Activated CD4-positive, alpha-beta T cell treated with anti-CD3 and anti-CD28 coated beads, Interleukin-2, amount 50 U/mL, for 48 hours (primary cell): ENCODE measurements around the gene CPNE1.

Experiments
- DNase-seq, 2 experiments: peaks; one replicate each; pipeline ENCODE4 v3.0.0-alpha.2; 2020

Gene CPNE1

DNA sequence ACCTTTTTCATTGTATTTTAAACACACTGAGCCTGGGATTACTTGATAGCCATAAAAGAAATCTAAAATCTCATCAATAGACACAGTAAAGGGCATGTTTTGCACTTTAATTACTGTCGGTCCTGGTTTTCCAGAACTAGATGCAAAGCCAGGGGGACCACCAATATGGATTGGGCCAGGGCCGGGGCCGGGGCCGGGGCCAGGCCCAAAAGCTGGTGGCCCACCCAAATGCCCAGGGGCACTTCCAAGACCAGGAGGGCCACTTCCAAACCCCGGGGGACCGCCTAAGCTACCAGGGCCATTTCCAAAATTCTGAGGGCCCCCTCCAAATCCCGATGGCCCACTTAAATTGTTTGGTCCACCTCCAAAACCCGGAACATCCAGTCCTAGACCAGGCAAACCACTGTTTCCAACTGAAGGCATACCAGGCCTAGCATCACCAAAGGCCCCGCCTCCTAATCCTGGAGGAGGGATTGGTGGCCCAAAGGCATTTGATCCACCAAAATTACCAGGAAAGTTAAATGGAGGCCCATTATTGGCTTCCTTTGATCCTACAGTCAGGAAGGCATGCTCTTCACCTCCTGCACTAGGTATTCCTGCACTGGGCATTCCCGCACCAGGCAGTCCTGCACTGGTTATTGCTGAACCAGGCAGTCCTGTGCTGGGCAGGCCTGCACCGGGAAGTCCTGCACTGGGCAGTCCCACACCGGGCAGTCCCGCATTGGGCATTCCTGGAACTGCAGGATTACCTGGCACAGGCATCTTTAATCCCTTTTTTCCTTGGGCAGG, 11.9 kb downstream of the CPNE1 start:
- DNase-seq = no peak

DNA sequence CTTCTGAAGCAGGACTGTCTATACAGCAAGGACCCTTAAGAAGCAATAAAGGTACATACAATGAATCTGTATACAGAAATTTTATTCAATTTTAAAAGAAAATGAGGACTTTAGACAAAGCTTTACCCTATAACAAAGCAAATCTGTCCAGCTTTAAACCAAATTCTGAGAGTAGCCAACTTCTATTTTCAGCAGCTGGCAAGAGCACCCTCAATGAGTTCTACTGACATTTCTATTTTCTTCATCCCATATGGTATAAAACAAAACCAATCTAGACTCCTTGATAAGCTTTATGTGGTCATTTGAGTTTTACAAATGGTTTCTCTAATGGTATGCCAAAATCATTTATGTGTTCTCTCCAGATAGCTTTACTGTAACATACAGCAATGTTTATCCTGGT, 12.7 kb downstream of the CPNE1 start:
- no peak for DNase-seq

GRCh38 chr20:35650632-35651031, 14.1 kb downstream of the CPNE1 start:
- DNase-seq = no peak

DNA sequence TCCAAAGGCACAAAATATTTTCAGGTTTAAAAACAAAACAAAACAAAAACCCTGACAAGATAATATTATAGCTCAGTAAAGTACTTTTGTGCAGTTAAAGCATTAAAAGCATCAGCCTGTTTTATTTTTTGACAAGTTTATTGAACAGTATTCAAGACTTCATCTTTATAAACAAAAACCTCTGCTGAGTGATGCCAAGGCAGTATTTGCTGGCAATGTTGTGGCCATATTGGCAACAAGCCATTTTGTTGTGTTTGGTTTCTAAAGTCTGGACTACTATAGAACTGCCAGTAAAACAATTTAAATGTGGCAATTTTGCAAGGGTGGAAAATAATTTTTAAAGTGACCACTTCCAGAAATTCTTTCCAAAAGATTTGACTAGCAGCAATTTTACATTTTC, 15.9 kb downstream of the CPNE1 start:
- no peak for DNase-seq

DNA sequence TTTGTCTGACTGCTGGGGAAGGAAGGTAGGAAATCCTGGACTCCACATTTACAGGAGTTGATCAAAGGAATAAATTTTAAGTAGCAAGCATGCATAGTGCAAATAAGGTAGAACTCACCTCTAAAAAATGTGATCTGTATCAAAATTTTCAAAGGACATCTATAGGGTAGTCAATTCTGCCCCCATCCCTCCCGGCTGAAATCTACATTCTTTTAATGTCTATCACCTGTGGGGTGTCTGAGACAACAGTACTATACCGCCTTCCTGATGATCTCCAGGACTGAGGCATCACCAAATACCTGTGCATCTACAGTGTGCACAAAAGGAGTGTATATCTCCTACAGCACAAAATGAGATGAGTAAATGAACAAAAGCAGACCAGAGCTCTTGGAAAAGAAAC, 19.9 kb downstream of the CPNE1 start:
- DNase-seq = no peak

- no peak for DNase-seq
Observed at GRCh38 chr20:35643045-35643444, 21.7 kb downstream of the CPNE1 start.

DNA sequence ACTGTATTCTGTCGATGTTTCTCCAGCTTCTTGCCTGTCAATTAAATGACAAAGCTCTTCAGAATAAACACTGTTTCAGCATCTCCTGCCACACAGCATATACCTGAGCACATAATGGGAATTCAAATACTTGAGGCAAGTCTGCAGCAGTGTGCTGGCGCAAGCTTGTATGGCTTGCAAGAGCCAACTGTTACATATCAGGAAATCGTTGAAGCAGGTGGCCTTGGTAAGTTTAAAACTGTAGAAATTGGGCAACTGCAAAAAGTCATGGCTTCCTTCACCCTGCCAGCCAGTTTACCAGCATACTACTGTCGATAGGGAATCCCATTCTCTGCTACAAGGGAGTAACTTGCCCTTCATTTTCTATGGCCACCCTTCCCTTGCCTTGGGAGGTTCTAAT, 23.0 kb downstream of the CPNE1 start:
- no peak for DNase-seq

DNA sequence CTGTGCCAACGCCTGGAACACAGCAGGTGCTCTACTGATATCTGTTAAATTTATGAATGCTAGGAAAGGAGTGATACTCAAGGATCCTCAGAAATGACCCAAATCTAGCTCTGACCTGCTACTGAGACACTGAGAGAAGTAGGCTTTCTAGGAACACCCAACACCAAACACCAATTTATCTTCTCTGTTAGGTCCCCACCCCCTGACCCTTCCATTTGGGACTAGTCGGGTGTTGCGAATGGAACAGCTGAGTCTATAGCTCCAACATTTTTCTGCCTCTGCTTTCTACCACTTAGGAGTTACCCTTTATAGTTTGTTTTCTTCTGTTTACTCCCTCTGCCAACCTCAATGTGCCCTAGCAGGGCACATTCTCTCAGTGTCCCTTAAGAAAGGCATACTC, 24.0 kb downstream of the CPNE1 start:
- DNase-seq = no peak

- DNase-seq = no peak
Observed at GRCh38 chr20:35638751-35639150, 25.9 kb downstream of the CPNE1 start.

- no peak for DNase-seq
Observed at GRCh38 chr20:35637276-35637675, 27.4 kb downstream of the CPNE1 start.

DNA sequence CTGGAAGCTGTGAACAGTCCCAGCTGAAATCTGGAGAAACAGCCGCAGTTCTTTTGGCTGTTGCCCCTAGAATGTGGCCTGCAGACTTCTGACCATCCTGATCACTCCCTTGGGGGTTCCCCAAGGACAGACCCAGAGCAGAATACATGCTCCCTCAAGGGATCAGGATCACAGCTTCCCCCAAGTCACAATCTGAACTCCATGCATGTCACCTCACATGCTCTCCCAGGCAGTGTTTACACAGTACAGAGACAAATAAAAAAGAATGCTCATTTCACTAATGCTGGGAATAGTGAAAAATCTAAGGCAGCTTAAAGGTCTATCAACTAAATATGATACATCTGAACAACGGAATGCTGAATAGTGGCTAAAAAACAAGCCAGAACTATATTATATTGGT, 28.6 kb downstream of the CPNE1 start:
- DNase-seq = no peak

DNA sequence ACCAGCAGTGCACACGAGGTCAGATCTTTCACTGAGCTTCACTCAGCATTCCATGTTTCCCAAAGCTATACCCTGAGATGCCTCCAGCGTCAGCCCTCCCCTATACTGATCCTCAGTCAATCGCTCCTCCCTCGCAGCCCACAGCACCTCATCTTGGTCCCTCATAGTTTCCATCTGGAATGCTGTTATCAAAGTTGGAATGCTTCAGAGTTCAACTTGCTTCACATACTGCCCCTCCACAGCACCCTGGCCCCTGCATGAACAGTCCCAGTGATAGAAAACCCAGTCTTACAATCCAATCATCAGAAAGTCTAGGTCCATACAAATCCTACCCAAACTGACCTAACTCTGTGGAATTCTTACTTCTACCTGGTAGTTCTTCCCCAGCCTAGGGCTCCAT, 29.0 kb downstream of the CPNE1 start:
- DNase-seq = no peak

GRCh38 chr20:35632539-35633115, 32.1 kb downstream of the CPNE1 start:
- no peak for DNase-seq

DNA sequence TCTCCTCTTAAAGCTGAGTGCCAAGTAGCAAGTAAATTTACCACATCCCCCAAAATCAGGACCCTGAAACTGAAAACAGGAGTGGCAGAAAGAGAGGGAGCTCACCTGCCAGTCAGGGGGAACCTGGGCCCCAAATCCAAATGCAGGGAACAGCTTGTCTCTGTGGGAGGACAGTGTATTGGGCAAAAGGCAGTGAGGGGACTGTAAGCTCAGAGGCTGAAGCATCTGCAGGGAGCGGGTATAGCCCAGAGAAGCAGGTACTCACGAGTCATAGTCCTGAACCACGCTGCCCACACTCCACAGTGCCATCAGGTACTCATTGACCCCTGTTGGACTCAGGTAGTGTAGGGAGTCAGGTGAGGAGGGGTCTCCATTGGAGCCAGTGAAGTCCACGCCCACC, 34.1 kb downstream of the CPNE1 start:
- DNase-seq = no peak

DNA sequence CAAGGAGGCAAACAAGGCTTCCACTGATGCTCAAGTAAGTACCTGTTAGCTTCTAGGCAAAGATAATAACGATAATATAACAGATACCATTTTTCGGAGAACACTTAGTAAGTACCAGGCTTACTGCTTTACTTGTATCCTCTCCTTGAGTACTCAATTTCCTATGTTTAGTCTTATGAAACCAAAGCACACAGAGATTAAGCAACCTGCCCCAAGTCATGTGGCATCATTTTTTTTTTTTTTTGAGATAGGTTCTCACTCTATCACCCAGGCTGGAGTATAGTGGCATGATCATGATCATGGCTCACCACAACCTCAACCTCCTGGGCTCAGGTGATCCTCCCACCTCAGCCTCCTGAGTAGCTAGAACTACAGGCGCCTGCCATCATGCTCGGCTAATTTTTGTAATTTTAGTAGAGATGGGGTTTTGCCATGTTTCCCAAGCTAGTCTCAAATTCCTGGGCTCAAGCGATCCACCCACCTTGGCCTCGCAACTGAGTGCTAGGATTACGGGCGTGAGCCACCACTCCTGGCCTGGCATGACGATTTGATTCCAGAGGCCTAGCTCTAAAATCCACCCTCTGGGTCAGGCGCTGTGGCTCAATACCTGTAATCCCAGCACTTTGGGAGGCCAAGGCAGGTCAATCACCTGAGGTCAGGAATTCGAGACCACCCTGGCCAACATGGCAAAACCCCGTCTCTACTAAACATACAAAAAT, 35.1 kb downstream of the CPNE1 start:
- no peak for DNase-seq

DNA sequence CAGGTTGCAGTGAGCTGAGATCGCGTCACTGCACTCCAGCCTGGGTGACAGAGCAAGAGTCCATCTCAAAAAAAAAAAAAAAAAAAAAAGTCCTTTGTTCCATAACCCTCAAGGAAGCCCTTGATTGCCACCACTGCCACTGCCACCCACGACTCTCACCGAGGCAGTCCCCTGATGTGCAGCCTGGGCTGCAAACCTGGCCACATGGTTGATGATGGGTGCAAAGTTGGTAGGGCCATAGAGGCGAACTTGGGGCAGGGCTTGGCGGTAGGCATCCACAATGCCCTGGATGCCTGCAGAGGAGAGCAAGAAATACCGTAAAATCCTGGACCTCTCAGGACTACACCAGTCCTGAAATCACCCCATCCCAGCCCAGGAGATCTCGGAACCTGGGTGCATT, 37.6 kb downstream of the CPNE1 start:
- no peak for DNase-seq

DNA sequence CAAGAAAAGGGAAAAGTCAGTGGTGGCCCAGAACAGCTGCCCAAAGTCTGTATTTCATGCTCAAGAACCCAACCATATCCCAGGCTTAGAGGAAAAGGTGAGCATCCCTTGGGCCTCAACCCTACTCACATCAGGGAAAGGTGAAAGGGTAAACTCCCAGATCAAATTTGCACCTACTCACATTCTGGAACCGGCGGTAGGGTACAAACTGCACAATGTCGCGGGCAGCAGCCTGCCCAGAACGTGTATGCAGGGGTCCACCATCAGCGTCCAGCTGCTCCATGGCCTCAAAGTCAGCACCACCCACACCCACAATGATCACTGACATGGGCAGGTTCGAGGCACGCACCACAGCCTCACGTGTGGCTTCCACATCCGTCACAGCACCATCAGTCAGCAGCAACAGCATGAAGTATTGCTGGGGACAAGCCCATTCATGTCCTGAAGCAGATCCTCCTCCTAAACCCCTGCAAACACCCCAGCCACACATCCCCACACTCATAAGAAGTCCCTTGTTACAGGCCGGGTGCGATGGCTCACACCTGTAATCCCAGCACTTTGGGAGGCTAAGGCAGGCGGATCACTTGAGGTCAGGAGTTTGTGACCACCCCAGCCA, 38.2 kb downstream of the CPNE1 start:
- no peak for DNase-seq

GRCh38 chr20:35625584-35626385, 38.9 kb downstream of the CPNE1 start:
- DNase-seq = no peak

DNA sequence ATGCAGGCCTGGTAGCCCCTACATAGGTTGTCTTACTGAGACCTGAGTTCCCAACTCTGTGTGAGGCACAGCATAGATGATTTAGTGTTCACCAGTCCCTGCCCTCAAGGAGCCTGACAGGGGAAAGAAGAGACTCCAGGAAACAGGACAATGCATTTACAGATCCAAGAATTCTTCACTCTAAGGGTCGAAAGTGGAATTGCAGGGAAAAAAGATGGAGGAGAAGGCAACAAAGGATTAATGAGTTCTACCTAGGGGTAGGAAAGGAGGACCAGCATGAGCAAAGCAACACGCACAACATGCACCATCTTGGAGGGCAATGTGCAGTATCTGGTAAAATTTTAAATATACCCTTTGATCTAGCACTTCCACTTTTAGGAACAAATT, 43.1 kb downstream of the CPNE1 start:
- no peak for DNase-seq

DNA sequence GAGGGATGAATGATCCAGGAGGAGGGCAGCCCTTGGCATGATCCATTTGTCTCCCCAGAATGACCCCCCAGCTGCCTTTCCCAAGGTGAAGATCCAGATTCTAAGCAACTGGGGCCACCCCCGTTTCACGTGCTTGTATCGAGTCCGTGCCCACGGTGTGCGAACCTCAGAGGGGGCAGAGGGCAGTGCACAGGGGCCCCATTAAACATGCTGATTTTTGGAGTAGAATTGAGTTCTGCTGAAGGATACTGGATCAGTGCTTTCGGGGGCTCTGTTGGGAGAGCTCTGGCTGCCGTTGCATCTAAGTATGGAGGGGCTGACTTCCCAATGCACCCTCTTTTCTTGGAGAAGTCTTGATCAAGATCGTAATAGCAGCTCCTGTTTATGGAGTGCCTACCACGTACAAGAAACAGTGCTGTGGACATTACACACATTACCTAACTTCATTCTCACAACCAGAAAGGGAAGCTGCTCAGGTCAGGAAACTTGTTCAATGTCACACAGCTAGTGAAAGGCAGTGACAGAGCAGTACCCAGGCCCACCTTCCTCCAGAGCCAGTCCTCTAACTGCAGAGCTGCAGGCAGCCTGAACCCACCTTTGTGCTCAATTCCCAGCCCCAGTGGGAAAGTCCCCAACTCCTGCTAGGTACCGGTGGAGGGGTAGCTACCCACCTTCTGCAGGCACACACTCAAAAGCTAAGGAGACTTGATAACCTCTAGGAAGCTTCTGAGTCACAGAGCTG, 43.7 kb downstream of the CPNE1 start:
- no peak for DNase-seq

DNA sequence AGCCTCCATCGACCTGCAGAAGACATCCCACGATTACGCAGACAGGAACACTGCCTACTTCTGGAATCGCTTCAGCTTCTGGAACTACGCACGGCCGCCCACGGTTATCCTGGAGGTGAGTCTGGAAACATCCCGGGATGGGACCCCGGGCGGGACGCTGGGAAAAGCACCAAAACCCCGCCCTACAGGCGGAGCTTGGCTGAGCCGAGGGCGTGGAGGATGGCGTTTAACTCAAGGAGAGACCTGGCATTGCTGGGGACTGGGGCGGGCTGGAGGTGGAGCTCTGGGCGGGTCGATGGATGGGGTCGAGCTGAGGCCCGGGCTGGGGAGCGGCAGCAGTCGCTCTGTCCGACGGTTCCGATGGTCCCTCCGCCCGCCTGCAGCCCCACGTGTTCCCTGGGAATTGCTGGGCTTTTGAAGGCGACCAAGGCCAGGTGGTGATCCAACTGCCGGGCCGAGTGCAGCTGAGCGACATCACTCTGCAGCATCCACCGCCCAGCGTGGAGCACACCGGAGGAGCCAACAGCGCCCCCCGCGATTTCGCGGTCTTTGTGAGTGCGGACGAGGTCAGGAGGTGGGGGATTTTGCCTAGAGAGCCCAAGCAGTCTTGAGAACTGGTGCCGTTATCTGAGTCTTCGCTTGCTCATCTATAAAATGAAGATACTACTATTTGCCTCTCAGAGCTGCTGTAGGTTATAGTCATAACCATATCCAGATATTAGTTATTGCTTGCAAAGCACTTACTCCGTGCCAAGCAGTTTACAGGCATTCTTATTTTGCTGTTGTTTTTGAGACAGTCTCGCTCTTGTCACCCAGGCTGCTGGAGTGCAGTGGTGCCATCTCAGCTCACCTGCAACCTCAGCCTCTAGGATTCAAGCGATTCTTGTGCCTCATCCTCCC, 45.3 kb downstream of the CPNE1 start:
- DNase-seq = peak; percentile 82 to 88
